A549 treated with GW870086 at 1 μM for 4 hours (cell line): ENCODE results near the gene CHORDC1. TPM values are rescaled to one million over a fixed set of nuclear protein-coding genes. Genes with fewer than 3 reads are reported as not detected.

Experiments
- total RNA-seq: library from RNA; stranded (reverse); fragments of 200-300 nt; extraction: Qiagen RNA extraction; gene quantifications from 5 replicates; pipeline ENCODE4 v1.2.3, GENCODE V29; 2022; ENCODE audit warnings: low read depth

The CHORDC1 gene
- total RNA-seq: 60.9 to 99.0 TPM (median 79.5 TPM) in 5 replicates

DNA sequence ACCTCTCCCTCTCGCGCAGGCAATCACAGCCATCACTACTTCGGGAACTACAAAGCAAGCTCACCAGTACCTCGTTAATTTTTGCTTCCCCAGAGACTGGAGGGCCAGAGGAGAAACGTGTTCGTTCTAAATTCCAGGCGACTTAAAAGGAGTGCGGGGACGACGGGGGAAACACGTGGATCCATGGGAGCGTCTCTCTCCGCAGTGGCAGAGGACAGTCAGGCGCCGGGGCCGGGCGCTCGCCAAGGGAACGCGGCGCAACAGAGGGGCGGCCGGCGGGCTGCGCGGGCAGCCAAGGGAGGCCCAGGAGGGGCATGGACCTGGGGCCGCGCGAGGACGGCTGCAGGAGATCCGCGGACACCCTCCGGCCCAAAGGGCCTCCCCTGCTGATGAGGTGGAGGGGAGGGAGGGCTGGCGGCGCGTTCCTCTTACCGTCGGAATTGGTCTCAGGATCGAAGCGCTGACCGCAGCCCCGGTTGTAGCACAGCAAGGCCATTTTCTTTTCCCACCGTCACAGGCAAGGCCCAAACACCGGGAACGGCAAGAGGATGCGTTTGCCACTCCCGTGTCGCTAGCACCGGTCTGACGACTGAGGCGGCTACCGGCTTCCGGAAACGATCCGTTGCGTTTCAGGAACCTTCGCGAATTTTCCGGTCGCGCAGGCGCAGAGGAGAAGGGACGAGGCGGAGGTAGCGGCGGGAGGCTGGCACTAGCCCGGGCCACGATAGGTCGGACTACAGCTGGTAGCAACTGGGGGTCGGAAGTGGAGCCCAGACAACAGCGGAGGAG, at the start of gene CHORDC1:
TSS of gene CHORDC1 (minus strand) at position 591 of the 789 bp plus-strand sequence. CDS start at position 496, 95 bp downstream.

Other genes with a start within 250 kb of the CHORDC1 start
- gene TRIM49C, start 191.9 kb downstream of the CHORDC1 start, total RNA-seq: not detected in 5 replicates
- not detected in 5 replicates for gene UBTFL1, start 137.1 kb downstream of the CHORDC1 start, total RNA-seq
- gene NAALAD2, start 88.4 kb downstream of the CHORDC1 start, total RNA-seq: not detected in 5 replicates